Testis (tissue), 3 donors: ENCODE results near the gene ARL4D. TPM values are rescaled to one million over a fixed set of nuclear protein-coding genes. Genes with fewer than 3 reads are reported as not detected.
A peak's percentile ranks its signal among the peaks of the same experiment; 100 is the strongest.

ENCODE experiments used
- DNase-seq: peaks from one replicate; pipeline ENCODE4 v3.0.0-alpha.2; 2019
- H3K27ac ChIP-seq, 2 donors: fragments of 200-600 bp; sonication (generic); one replicate each; pipeline ENCODE4 v1.5.1; 2019
- H3K27me3 ChIP-seq: fragments of 200-600 bp; sonication (generic); one replicate; pipeline ENCODE4 v1.5.1; 2019
- H3K36me3 ChIP-seq: fragments of 200-600 bp; sonication (generic); one replicate; pipeline ENCODE4 v1.5.1; 2017; ENCODE audit warnings: low read depth; ENCODE audit errors: missing control alignments
- H3K4me1 ChIP-seq: fragments of 200-600 bp; sonication (generic); one replicate; pipeline ENCODE4 v1.5.1; 2019
- H3K4me3 ChIP-seq, 2 donors: fragments of 200-600 bp; sonication (generic); one replicate each; pipeline ENCODE4 v1.5.1; 2017 to 2019
- H3K9me3 ChIP-seq: fragments of 200-600 bp; sonication (generic); one replicate; pipeline ENCODE4 v1.5.1; 2017
- POLR2A ChIP-seq: fragments of 450-650 bp; IDR thresholded peaks from one replicate; pipeline ENCODE4 v1.6.1; 2017; ENCODE audit warnings: antibody characterized with exemption, mild to moderate bottlenecking, moderate library complexity
- WGBS, 2 donors: methylation state at CpG; one replicate each; pipeline ENCODE4 v1.1.5; 2018; 5-methylcytosine and 5-hydroxymethylcytosine counted together
- intact Hi-C: fragments of 100-400 bp; cut with DNase I; formaldehyde crosslinking; loops from one replicate; pipeline ENCODE4 v1.15.1; 2023; ENCODE audit warnings: low total_unique reads
- polyA plus RNA-seq: library from polyadenylated mRNA; stranded (reverse); fragments of 350-450 nt; fragmentation: Illumina TruSeq; extraction: RNeasy Lipid Tissue Mini Kit (QIAGEN cat#74804); gene quantifications from one replicate; pipeline ENCODE4 v1.2.3, GENCODE V29; 2014; ENCODE audit warnings: low read depth, low replicate concordance; ENCODE audit not compliant: insufficient read depth
- total RNA-seq, 2 donors: library from RNA; depleted of rRNA; stranded (reverse); fragments of >200 nt; gene quantifications; one replicate each; pipeline ENCODE4 v1.2.3, GENCODE V29; 2016
- TF ChIP-seq, protein P1 (sequence below), 3 experiments: fragments of 450-650 bp in 2 of 3; fragments of 200-600 bp in 1 of 3; sonication (generic) in 1 of 3; IDR thresholded peaks; one replicate each; pipeline ENCODE4 v1.5.1; 2016 to 2019; ENCODE audit warnings: antibody characterized with exemption in 3 of 3, mild to moderate bottlenecking in 2 of 3, moderate library complexity in 1 of 3

The ARL4D gene
- total and polyA plus RNA-seq, 3 donors from 2014 or later: 26.5 to 48.2 (median 45.6) TPM

DNA sequence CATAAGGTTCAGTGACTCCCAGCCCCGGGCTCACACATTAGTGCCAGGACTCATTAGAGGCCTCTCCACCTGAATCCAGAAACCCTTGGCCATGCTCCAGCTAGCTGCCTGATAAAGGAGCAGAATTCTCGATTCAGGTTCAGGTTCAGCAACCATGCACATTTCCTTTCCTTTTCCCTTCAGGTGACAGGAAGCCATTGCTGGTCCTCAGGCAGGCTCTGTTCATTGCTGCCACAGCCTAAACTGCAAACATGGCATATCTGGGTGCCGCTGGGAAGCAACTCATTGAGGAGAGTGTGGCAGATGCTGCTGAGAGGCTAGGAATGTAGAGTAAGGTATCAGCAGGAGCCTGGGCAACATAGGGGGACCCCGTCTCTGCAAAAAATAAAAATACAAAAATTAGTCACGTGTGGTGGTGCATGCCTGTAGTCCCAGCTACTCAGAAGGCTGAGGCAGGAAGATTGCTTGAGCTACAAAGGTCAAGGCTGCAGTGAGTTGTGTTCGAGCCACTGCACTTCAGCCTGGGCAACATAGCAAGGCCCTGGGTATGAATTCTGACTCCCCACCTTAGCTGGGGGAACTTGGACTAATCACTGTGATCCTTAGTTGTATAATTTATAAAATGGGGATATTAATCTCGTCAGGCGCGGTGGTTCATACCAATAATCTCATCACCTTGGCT is 28.7 kb downstream of the ARL4D start:
- intact Hi-C loops: no loop called here
- 76 to 87% methylated on average over 9 of the region's 9 CpGs for WGBS, 2 donors
- Histone ChIP-seq H3K9me3 (no peaks in the 10 kb centered on the region), H3K27ac (no peak overlapping the region), H3K27me3 (no peaks in the 10 kb centered on the region), H3K4me3 (no peak overlapping the region), H3K36me3 (no peaks in the 10 kb centered on the region), H3K4me1 (no peaks in the 10 kb centered on the region)
- no peak for DNase-seq
- TF ChIP-seq POLR2A: no peak
- TF ChIP-seq, protein P1, sequence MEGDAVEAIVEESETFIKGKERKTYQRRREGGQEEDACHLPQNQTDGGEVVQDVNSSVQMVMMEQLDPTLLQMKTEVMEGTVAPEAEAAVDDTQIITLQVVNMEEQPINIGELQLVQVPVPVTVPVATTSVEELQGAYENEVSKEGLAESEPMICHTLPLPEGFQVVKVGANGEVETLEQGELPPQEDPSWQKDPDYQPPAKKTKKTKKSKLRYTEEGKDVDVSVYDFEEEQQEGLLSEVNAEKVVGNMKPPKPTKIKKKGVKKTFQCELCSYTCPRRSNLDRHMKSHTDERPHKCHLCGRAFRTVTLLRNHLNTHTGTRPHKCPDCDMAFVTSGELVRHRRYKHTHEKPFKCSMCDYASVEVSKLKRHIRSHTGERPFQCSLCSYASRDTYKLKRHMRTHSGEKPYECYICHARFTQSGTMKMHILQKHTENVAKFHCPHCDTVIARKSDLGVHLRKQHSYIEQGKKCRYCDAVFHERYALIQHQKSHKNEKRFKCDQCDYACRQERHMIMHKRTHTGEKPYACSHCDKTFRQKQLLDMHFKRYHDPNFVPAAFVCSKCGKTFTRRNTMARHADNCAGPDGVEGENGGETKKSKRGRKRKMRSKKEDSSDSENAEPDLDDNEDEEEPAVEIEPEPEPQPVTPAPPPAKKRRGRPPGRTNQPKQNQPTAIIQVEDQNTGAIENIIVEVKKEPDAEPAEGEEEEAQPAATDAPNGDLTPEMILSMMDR (IDR thresholded peaks at IDR 0.05): no peak

DNA sequence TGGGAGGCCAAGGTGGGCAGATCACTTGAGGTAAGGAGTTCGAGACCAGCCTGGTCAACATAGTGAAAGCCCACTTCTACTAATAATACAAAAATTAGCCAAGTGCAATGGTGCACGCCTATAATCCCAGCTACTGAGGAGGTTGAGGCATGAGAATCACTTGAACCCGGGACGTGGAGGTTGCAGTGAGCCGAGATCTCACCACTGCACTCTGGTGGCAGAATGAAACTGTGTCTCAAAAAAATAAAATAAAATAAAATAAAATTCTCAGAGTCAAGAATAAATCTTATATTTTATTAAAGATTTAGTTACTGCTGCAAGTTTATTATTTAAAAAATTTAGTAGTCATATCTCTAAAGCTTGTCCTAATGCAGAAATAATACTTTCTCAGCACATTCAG is 29.7 kb downstream of the ARL4D start:
- Histone ChIP-seq H3K27ac (no peak overlapping the region), H3K27me3 (no peaks in the 10 kb centered on the region), H3K9me3 (no peaks in the 10 kb centered on the region), H3K4me3 (no peak overlapping the region), H3K4me1 (no peaks in the 10 kb centered on the region), H3K36me3 (no peaks in the 10 kb centered on the region)
- intact Hi-C loops: no loop called here
- TF ChIP-seq, protein P1 (IDR thresholded peaks at IDR 0.05): peak in 2 of 3 experiments; percentile 3 to 33
- no peak for TF ChIP-seq POLR2A
- no peak for DNase-seq
- WGBS, 2 donors: 78 to 85% methylated on average over 5 of the region's 5 CpGs

DNA sequence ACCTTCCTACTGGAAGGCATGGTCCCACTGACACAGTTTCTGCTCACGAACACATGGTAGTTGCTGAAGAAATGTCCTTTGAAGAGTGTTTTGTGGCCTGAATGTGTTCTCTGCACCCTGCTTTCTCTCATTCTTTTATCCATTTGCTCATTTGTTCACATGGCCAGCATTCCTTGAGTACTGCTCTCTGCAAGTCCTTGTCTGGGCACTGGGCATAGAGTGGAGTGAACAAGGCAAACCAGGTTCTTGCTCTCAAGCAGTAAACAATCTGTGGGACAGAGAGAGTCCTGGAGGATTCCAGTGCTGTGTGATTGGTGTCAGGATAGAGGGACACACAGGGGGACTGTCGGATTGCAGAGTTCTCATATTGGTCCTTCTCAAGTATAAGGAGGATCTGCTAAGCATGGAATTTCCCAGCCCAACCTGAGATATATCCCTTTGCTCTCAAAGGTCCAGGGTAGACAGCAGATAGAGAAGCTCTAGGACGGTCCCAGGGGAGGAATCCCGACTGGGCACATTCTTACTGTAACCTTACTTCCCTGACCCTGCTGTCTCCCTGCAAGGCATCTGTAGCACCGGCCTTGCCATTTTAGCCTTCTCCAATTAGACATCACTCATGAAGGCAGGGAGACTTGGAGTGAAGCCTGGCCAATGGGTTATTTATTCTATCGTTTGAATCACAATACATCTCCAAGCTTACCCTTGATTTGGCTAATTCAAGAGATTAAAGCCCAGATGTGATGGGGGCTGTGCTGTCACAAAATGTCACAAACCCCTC is 32.3 kb downstream of the ARL4D start:
- H3K4me3 ChIP-seq: no peak overlapping the region
- DNase-seq: no peak
- intact Hi-C loops: no loop called here
- no peaks in the 10 kb centered on the region for H3K36me3 ChIP-seq
- H3K27ac ChIP-seq: no peak overlapping the region
- no peaks in the 10 kb centered on the region for H3K4me1 ChIP-seq
- H3K9me3 ChIP-seq: no peaks in the 10 kb centered on the region
- 60 to 62% methylated on average over 6 of the region's 6 CpGs for WGBS, 2 donors
- no peak for TF ChIP-seq POLR2A
- TF ChIP-seq, protein P1 (IDR thresholded peaks at IDR 0.05): no peak
- H3K27me3 ChIP-seq: no peaks in the 10 kb centered on the region

DNA sequence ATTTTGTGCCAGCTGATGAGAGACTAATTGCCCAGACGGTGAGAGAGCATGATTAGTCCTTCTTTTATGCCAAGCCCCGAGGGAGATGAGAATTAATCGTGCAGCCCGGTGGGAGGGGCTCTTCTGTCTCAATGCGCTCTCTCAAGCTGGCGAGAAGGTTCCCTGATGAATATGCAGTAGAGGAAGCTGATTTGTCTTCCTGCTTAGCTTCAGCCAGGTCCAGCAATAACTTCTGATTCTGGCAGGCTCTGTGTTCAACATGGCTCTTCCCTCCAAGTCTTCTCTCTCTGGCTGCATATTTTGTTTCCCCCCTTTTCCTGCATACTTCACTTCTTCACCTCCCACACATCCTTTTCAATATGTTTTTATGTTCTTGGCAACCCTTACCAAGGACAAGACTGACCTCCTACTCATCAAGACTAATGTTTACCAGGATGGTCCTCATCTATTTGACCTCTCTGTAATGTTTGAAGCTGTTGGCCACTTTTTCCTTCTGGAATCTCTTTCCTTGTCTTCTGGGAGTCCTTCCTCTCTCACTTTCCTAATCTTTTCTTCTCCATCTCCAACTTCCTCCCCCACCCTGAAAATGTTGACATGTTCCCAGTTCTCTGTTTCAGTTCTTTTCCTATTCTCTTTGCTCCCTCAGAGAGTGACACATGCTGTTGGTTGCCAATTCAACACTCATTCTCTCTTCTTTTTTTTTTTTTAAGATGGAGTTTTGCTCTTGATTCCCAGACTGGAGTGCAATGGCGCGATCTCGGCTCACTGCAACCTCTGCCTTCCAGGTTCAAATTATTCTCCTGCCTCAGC is 33.1 kb downstream of the ARL4D start:
- no peaks in the 10 kb centered on the region for H3K9me3 ChIP-seq
- no peaks in the 10 kb centered on the region for H3K36me3 ChIP-seq
- no peak for DNase-seq
- no peak overlapping the region for H3K4me3 ChIP-seq
- H3K27ac ChIP-seq: no peak overlapping the region
- intact Hi-C loops: no loop called here
- 44 to 50% methylated on average over 9 of the region's 9 CpGs for WGBS, 2 donors
- H3K27me3 ChIP-seq: no peaks in the 10 kb centered on the region
- TF ChIP-seq, protein P1 (IDR thresholded peaks at IDR 0.05): no peak
- no peak for TF ChIP-seq POLR2A
- H3K4me1 ChIP-seq: no peaks in the 10 kb centered on the region
